GM12892 (cell line): Measurements from ENCODE around the gene CHST15.

Experiments used
- POLR2A ChIP-seq: IDR thresholded peaks from 2 replicates; pipeline ENCODE4 v1.6.1; 2011; ENCODE audit warnings: low read depth, low read length, control low read depth
- POLR2AphosphoS5 ChIP-seq: IDR thresholded peaks from 2 replicates; pipeline ENCODE4 v1.6.1; 2011; ENCODE audit warnings: low read depth, low read length, control low read depth
- TAF1 ChIP-seq: IDR thresholded peaks from 2 replicates; pipeline ENCODE4 v1.6.1; 2011; ENCODE audit warnings: low read depth, mild to moderate bottlenecking, control low read depth, low read length, borderline replicate concordance

DNA sequence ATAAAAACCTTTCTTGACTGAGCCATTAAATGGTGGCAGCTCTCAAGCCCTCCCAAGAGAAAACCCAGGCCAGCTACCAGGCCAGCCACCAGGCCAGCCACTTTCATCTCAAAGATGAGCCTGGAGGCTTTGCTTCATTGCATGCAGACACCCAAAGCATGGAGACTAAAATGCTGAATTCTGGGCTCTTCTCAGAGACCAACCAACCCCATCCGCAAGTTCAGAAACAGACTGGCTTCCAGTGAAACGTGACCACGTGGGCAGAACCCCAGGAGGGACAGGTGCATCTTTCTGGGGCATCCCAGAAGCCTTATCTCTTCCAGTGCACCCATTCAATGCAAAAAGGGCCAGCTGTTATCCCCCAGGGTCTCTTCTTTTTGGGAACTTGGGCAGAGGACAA, 20.9 kb downstream of the CHST15 start:
- TF ChIP-seq POLR2A, result no peak
- TF ChIP-seq POLR2AphosphoS5, result no peak
- no peak for TF ChIP-seq TAF1
